Esophagus squamous epithelium (tissue), 4 donors: ENCODE results near the gene DDX47.

Experiments
- CTCF ChIP-seq, 6 experiments: fragments of 450-650 bp in 4 of 6; fragments of 200-600 bp in 2 of 6; sonication (generic) in 2 of 6; IDR thresholded peaks; one replicate each; pipeline ENCODE4 v1.5.1; 2016 to 2019; ENCODE audit warnings: antibody characterized with exemption in 6 of 6, mild to moderate bottlenecking in 4 of 6, moderate library complexity in 4 of 6
- POLR2A ChIP-seq, 4 donors: fragments of 450-650 bp; IDR thresholded peaks; one replicate each; pipeline ENCODE4 v1.6.1; 2017; ENCODE audit warnings: antibody characterized with exemption in 4 of 4, mild to moderate bottlenecking in 4 of 4, moderate library complexity in 3 of 4

- TF ChIP-seq POLR2A (IDR thresholded peaks at IDR 0.05) (no peak), CTCF (IDR thresholded peaks at IDR 0.05) (no peak)
Observed at GRCh38 chr12:12788131-12788530, 25.0 kb upstream of the DDX47 start.
